Activated CD8-positive, alpha-beta memory T cell treated with anti-CD3 and anti-CD28 coated beads, Interleukin-2, amount 50 U/mL, for 24 hours (primary cell): Measurements from ENCODE around the gene TSPAN18.

Experiments used
- DNase-seq: peaks from one replicate; pipeline ENCODE4 v3.0.0-alpha.2; 2020; ENCODE audit errors: extremely low read depth

TSPAN18 gene

DNA sequence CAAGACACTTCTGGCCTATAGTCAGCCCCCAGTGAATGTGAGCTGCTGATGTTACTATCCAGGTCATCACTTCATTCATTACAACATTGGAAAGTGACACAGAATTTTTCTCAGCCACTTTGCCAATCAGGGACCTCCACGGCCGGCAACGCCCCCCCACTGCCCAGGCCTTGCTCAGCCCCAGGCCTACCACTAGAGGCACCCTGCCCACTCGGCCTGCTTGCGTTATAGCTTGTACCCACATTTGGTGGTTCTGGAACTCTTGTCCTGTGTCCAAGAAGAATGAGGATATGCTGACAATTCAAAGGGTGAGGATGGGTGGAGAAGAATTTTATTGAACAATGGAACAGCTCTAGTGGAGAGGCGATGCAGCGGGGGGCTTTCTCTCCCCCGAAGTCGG, 96.2 kb downstream of the TSPAN18 start:
- DNase-seq, result no peak

DNA sequence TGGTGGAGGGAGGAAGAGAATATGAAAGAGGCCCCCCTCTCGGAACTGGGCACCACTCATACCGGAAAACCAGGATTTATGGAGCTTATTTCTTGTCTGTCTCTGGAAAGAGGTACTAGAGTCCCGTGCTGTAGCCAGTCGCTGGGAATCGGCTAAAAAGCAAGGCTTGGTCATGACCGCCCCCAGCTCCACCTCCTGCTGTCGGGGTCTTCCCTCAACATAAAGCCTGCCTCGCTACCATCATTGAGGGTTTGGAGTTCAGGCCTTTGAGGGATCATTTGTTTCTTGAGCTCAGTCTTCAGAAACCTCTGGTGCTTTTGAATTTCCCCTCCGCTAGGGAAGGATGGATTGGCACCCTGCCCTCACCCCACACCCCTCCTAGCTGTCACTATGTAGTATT, 97.1 kb downstream of the TSPAN18 start:
- DNase-seq, result no peak

DNA sequence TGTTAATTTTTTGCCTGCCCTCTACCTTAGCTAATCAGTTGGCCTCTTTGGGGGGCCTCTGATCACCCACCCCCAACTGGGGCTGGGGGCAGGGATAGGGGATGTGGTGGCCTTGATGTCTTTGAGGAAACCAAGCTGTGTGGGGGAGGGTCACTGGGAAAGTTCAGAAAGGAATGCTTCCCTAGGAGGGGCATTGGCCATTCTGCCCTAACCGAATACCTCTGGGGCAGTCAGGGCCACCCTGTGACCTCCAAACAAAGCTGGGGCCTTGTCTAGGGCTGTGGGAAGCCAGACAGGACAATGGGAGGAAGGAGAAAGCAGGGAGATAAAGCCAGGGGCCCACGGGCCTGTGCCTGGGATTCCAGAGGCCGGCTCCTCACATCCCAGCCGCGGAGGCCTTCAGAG, 97.5 kb downstream of the TSPAN18 start:
- no peak for DNase-seq

DNA sequence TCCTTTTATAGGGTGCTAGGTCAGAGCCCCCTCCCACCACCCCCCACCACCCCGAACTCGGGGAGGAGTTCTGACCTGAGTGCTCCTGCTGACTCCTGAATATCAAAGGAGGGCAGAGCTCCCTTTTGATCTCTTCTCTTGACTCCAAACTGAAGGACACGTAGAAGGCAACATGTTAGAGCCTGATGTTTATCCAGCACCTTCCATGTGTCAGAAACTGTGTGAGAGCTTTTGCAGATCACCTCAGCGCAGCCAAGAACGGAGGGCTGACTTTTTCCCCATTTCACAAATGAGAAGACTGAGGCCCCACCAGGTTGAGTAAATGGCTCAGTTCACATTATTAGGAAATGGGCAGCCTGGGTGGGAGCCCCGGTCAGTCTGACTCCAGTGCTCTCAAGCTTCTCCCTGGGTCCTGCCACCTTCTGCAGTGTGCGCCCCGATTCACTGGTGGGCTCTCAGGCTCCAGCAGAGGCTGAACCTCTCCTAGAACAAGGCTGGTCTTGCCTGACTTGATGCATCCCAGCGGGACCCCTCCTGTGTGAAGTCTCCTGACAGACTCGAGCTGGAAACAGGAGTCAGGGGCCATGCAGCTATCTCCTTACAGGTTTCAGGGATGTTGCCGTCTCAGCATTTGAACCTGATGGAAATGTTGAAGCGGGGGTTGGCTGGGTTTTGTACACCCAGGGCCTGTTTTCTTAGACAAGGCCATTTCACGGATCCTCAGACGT, 98.5 kb downstream of the TSPAN18 start:
- no peak for DNase-seq

DNA sequence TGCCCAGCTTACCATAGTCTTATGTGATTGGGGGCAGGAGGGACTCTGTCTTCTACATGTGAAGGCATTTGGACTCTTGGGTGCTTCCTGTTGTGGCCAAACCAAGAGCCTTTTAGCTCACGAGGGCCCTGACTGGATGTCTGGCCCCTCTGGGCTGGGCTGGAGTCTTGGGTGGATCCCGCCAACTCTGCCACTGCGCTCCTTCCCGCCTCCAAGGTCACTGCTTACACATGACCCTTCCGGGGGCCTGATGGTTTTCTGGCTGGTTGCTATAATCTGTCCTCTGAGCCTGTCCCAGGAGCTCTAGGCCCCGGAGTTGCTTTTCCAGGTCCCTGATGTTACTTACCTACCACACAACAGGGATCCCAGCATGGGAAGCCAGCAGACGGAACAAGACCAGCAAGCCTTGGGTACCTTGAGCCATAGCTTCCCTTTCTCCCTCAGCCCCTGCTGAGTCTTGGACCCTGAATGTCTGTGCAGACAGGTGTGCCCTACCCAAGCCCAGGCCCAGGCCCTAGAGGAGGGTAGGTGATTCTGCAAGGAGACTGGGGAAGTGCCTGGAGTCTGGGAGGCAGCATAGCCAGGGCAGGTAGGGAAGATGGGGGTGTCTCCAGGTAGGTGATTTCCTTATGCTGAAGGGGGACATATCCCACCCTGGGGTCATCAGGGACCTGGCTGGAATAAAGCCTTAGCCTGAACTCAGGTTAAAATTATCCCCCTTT, 100.3 kb downstream of the TSPAN18 start:
- DNase-seq, result no peak

DNA sequence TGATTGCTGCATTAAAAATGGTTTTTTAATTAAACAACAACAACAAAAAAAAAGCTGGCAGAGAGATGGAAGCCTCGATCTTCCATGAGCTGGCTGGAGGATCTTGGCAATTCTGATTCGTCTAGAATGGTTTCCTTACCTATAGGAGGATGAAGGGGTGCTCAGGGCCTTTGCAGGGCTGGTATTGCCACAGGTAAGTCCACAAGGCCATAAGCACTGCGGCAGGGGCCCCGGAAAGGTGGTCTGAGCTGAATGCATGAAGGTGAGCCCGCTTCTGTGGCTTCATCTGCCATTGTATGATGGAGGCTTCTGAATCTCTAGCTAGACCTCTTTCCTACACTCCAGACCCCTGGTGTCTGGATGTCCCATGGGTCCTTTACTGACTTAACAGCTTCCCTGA, 101.5 kb downstream of the TSPAN18 start:
- no peak for DNase-seq

DNA sequence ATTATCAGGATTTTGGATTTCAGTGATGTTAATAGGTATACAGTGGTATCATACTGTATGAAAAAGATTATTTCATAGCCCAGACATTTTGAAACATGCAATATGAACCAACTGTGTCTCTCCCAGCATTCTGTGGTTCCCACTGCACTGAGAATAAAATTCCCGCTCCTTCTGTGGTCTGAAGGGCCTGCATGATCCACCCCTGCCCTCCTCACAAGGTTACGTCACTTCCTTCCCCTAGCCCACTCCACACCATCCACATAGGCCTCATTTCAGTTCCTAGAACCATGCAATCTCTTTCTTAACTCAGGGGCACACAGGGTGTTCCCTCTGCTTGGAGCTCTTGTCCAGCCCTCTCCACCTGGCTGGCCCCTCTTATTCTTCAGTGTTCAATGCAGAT, 103.1 kb downstream of the TSPAN18 start:
- no peak for DNase-seq

DNA sequence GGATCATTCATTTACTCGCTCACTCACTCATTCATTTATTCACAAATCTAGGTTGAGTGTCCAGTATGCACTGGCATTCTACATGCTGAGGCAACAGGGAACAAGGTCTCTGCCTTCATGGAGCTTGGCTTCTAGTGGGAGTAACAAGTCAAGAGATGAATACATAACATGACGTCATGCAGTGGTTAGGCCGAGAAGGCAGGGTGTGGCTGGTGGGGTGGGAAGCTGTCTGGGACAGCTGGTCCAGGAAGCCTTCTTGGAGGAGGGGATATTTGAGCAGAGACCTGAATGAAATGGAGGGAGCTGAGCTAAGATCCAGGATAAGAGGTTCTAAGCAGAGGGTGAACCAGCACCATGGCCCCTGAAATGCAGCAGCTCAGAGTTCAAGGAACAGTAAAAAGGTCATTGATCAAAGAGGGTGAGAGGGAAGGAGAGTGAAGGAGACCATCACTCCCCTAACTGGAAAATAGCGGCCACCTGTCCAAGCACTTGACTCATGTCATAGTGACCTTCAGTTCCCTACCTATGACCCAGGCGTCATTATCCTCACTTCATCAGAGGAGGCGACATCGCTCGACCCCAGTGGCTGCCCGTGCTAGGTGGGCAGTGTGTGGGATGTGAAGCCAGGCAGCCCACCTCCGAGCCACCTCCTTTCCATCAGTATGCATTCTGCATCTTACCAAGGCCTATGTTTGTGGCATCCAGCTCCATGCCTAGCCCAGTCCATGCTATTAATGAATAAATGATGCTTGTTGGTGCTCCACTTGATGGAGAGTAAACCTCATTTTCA, 105.0 kb downstream of the TSPAN18 start:
- DNase-seq, result no peak

DNA sequence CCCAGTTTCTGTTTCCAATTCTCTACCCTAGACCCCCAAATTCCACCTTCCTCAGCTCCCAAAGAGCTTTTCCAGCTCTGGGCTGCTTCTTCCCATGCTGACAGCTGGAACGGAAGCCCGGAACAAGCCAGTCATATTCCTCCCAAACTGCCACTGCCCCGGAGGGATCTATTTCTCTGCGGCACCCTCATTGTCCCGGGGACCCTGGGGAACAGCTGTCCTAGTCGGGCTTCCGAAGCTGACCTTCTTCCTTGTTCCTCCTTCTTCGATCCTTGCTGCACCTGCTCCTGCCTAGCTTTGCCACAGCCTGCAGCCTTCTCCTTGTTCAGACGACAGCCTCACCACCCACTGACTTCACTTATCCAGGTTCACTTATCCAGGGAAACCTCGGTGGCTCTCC, 105.7 kb downstream of the TSPAN18 start:
- DNase-seq, result no peak

DNA sequence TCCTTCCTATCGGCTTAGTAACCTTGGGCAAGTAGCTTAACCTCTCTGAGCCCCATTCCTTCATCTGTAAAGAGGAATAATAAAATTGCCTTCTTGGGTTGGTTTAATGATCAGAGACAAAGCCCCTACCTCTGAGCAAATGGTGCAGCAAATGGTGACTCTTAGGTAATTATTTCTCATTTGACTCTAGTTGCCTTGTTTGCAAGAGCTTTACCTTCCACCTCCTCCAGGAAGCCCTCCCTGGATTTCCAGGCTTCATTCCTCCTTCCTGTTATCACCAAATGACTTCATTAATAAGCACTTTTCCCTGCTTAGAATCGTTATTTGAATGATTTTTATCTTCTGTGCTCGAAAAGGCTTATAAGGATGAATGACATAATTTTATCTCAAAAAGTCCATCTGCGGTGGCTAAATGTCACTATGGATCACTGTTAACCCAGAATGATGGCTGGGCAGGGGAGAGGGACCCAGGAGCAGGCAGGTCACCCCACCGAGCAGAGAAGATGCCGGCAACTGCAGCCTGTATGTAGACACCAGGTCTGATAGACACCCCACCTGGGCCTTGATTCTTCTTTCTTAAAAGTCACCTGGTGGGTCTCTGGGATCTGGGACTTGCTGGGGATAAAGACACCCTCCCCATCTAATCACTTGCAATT, 106.6 kb downstream of the TSPAN18 start:
- no peak for DNase-seq

DNA sequence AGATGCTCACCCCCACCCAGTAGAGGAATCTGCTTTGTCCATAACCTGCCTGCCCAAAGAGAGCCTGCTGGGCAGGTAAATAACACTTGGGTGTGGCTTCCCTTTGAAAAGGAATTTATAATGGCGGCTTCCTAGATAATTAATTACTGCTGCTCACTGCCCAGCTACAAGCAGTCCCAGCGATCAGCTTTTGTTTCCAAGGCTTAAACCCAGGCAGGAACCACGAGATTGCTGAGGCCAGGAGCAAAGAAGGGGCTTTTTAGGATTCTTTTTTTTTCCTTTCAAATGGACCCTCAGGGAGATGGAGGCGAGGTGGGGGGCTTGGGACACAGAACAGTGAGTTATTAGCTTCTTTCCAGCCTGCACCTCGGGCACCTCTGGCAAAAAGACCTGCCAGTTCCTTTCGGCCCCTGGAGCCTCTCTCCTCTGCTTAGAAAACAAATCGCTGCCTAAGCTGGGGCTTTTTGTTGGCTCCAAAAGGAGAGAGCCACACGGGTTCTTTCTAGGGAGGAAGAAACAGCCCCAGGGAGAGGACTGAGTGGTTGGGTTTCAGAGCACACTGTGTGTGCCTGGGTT, 107.2 kb downstream of the TSPAN18 start:
- no peak for DNase-seq

DNA sequence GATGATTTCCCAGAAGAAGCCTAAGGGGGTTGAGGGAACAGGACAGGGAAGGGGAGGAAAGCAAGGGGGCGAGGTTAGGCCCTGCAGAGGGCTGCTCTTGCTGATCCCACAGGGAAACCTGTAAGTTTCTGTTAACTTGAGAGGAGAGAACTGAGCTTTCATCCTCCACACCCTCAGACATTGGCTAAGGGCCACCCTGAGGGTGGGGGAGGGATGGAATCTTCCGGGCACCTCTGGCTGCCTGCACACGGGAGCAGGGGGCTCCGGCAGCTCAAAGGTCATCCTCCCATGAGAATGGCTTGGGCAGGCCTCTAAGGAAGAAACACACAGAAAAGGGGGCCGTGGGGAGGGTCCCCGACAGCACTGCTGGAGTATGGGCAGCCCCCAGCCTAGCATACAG, 108.1 kb downstream of the TSPAN18 start:
- no peak for DNase-seq

DNA sequence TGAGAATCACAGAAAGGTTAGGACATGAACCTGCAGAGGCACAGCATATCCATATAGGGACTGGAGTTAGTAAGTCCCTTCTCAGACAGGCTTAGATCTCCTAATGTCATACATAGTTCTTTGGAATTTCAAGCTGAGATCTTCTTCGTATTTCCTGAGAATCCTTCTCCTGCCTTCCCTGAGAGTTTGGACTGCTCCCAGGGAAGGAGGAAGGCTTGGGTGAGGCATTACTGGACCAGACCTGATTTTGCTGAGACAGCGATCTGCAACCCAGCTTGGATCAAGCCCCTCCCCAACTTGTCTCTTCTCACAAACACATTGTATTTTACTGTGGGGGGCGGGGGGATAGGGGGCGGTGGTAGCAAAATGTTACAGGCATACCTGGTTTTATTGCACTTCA, 108.5 kb downstream of the TSPAN18 start:
- no peak for DNase-seq

DNA sequence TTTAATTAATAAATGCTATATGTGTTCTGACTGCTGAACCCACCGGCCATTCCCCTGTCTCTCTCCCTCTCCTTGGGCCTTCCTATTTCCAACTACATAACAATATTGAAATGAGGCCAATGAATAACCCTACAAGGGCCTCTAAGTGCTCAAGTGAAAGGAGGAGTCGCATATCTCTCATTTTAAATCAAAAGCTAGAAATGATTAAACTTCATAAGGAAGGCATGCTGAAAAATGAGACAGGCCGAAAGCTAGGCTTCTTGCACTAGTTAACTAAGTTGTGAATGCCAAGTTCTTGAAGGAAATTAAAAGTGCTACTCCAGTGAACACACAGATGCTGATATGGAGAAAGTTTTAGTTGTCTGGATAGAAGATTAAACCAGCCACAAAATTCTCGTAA, 109.2 kb downstream of the TSPAN18 start:
- DNase-seq, result no peak

DNA sequence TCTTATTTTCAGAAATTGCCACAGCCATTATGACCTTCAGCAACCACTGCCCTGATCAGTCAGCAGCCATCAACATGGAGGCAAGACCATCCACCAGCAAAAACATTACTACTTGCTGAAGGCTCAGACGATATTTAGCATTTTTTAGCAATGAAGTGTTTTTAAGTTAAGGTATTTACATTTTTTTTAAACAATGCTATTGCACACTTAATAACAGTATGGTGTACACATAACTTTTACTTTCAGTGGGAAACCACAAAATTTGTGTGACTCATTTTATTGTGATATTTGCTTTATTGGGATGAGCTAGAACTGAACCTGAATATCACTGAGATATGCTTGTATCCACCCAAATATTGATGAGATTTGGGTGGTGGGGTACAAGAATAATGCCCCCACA, 110.9 kb downstream of the TSPAN18 start:
- DNase-seq, result no peak

DNA sequence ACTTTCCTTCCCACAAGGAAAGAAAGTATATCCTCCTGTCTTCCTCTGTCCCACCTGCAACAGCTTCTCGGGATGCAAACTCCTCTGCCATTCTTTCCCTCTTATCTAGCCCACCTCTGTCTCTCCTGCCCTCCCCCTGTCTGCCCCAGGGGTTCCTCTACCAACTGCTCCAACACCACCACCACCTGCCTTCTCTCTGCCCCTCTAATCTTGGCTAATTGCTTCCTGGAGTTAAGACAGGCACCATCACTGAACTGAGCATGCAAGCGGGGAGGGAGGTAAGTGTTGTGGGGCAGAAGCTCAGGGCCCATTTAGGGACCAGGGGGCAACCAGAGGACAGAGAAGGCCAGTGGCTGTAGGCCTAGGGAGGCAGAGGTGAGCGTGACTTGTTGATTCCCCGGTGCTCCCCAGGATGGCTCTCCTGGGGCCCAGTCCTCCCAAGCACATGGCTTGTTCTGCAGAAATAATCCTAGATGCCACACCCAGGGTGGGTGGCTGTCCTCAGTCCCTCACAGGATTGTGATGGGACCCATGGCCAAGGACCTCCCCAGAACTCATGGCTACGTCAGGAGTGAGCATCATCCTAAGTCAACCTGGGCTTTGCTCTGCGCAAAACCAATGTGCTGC, 112.8 kb downstream of the TSPAN18 start:
- no peak for DNase-seq

DNA sequence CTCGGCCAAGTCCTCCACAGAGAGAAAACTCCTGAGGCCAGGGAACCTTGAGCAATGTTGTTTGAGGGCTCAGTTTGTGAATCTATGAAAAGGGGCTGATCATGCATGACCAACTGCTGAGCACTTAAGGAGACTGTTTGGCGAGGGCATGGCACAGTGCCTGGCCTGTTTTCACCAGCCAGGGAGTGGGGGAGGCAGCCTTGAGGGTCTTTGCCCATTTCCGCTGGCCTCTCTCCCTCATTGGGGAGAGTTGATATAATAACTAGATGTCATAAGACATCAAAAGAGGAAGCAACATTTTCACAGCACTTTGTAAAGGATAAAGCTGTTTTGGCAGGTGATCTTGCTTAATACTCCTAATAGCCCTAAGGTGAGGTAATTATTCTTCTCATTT, 113.3 kb downstream of the TSPAN18 start:
- no peak for DNase-seq

DNA sequence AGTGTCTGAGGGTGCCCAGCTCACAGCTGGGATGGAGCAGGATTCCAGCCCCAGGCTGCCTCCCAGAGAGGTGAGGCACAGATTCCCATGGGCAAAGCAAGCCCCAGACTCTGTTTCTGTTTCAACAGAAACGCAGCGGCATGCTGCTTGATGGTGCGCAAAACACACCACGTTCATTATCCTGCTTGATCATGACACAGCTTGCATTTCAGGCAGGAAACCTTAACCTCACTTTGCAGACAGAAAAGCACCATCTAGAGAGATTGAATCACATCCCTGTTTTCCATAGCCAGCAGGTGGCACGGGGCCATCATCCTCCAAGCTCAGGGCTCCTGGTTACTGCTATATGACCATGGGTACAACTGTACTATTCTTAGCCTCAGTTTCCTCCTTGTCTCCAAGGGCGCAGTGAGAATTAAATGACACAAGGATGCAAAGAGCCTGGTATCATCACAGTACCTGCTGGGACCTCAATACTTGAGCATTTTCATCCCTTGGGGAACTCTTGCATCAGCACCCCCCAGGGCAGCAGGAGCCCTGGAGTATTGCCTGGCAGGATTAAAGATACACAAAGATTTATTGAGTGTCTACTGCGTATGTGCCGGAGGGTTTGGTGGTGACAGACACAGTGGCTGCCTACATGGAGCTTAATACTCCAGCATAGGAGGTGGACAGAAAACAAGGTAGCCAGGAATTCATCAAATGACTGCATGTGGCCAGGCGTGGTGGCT, 113.9 kb downstream of the TSPAN18 start:
- no peak for DNase-seq

DNA sequence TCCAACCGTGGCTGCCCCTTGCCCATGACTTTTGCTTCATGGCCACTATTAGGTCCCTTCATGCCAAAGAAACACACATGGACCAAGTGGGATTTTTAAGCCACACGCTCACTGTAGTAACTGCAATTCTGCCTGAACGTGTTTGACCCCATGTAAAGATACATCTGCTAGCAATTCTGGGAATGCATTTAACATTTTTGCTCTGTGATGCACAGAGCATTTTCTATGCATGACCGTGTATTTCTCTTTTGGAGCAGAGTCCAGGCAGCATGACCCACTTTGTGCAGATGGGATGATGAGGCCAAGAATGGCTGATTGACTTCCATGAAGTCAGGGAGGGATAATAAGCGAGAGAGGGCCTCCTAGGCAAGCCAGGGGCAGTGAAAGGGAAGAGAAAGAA, 115.5 kb downstream of the TSPAN18 start:
- DNase-seq, result no peak

DNA sequence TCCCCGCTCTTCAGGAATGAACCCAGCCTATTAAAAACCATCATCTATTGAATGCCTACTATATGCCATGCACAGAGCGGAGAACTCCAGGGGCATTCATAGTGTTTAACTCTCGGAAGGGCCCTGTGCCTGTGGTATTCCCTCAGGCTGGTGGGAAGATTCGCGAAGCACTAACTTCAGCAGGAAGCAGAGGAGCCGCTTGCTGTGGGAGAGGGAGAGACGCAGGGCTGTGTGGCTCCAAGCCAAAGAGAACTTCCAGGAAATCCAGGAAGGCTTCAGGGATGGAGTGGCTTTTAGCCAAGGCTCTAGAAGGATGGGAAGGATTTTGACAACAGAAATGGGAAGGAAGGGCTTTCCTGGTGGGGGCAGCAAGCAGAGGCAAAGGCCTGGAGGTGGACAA, 120.1 kb downstream of the TSPAN18 start:
- no peak for DNase-seq

DNA sequence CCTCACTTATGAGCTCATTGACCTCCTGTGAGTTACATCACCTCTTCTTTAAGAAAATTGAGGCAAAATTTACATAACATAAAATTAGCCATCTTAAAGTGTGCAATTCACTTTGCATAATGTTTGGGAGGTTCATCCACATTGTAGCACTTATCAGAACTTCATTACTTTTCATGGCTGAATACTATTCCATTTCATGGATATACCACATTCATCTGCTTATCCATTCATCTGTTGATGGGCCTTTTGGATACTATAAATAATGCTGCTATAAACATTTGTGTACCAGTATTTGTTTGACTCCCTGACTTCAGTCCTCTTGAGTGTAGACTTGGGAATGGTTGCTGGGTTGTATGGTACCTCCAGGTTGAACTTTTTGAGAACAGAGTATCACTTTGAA, 120.6 kb downstream of the TSPAN18 start:
- DNase-seq, result no peak
